ENCODE results near the gene ARHGEF10L.

Gene ARHGEF10L

GRCh38 chr1:17696417-17697301 lies 157.2 kb downstream of the ARHGEF10L start:
- H3K4me3 ChIP-seq (ENCODE audit: low read depth in 1 of 2, low read length in 2 of 2), result no peak overlapping the region
- peaks cover 16 to 40% of the 10 kb centered on the region in 2 donors for H3K36me3 ChIP-seq (ENCODE audit: control insufficient read depth in 1 of 2, insufficient read depth in 2 of 2, low read length in 2 of 2)
- H3K9me3 ChIP-seq (ENCODE audit: control insufficient read depth in 1 of 2, low read length in 2 of 2), result no peaks in the 10 kb centered on the region

DNA sequence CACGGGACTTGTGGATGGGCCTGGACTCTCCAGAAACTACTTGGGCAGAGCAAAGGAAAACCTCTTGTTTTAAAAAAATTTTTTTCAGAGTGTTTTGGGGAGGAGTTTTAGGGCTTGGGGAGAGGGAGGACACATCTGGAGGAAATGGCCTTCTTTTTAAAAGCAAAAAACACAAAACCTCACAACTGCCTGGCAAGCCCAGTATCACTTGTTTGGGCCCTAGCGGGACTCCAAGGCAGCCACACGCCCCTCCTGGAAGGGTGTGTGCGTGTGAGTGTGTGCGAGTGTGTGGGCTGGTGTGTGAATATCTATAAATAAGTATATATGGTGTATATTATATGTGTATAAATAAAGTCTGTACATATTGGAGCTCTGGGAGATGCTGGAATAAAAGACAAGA lies 158.0 kb downstream of the ARHGEF10L start:
- no peaks in the 10 kb centered on the region for H3K9me3 ChIP-seq (ENCODE audit: control insufficient read depth in 1 of 2, low read length in 2 of 2)
- no peaks in the 10 kb centered on the region for H3K27me3 ChIP-seq (ENCODE audit: low read depth, low read length)
- H3K4me1 ChIP-seq (ENCODE audit: control insufficient read depth in 1 of 2, insufficient read depth in 2 of 2, low read length in 2 of 2), result peaks cover 0 to 8% of the 10 kb centered on the region in 2 donors
- peaks cover 13 to 32% of the 10 kb centered on the region in 2 donors for H3K36me3 ChIP-seq (ENCODE audit: control insufficient read depth in 1 of 2, insufficient read depth in 2 of 2, low read length in 2 of 2)
- no peak overlapping the region for H3K4me3 ChIP-seq (ENCODE audit: low read depth in 1 of 2, low read length in 2 of 2)
- no peak overlapping the region for H3K27ac ChIP-seq (ENCODE audit: low read length)

More at GRCh38 chr1:17696417-17697301, 157.2 kb downstream of the ARHGEF10L start:
- no peak overlapping the region for H3K27ac ChIP-seq (ENCODE audit: low read length)
- peaks cover 0 to 8% of the 10 kb centered on the region in 2 donors for H3K4me1 ChIP-seq (ENCODE audit: control insufficient read depth in 1 of 2, insufficient read depth in 2 of 2, low read length in 2 of 2)
- H3K27me3 ChIP-seq (ENCODE audit: low read depth, low read length), result no peaks in the 10 kb centered on the region

GRCh38 chr1:17699581-17699980 lies 160.1 kb downstream of the ARHGEF10L start:
- Histone ChIP-seq H3K4me3 (ENCODE audit: low read depth in 1 of 2, low read length in 2 of 2) (no peak overlapping the region), H3K4me1 (ENCODE audit: control insufficient read depth in 1 of 2, insufficient read depth in 2 of 2, low read length in 2 of 2) (peaks cover 0 to 8% of the 10 kb centered on the region in 2 donors), H3K36me3 (ENCODE audit: control insufficient read depth in 1 of 2, insufficient read depth in 2 of 2, low read length in 2 of 2) (peaks cover 0 to 13% of the 10 kb centered on the region in 2 donors), H3K27me3 (ENCODE audit: low read depth, low read length) (no peaks in the 10 kb centered on the region), H3K27ac (ENCODE audit: low read length) (no peak overlapping the region), H3K9me3 (ENCODE audit: control insufficient read depth in 1 of 2, low read length in 2 of 2) (no peaks in the 10 kb centered on the region)

GRCh38 chr1:17700945-17701810 lies 161.7 kb downstream of the ARHGEF10L start:
- H3K27ac ChIP-seq (ENCODE audit: low read length), result no peak overlapping the region
- no peaks in the 10 kb centered on the region for H3K27me3 ChIP-seq (ENCODE audit: low read depth, low read length)
- peaks cover 0 to 5% of the 10 kb centered on the region in 2 donors for H3K4me1 ChIP-seq (ENCODE audit: control insufficient read depth in 1 of 2, insufficient read depth in 2 of 2, low read length in 2 of 2)
- no peaks in the 10 kb centered on the region for H3K9me3 ChIP-seq (ENCODE audit: control insufficient read depth in 1 of 2, low read length in 2 of 2)
- peaks cover 0 to 8% of the 10 kb centered on the region in 2 donors for H3K36me3 ChIP-seq (ENCODE audit: control insufficient read depth in 1 of 2, insufficient read depth in 2 of 2, low read length in 2 of 2)
- no peak overlapping the region for H3K4me3 ChIP-seq (ENCODE audit: low read depth in 1 of 2, low read length in 2 of 2)

DNA sequence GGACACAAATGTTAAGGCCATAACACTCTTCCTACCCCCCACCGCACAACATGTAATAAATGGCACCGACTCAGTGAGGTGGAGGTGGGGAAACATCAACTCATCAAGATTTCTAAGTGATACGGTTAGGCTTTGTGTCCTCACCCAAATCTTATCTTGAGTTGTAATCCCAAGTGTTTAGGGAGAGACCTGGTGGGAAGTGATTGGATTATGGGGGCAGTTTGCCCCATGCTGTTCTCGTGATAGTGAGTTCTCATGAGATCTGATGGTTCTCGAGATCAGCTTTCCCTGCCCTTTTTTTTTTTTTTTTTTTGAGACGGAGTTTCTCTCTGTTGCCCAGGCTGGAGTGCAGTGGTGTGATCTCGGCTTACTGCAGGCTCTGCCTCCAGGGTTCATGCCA lies 164.7 kb downstream of the ARHGEF10L start:
- Histone ChIP-seq H3K9me3 (ENCODE audit: control insufficient read depth in 1 of 2, low read length in 2 of 2) (no peaks in the 10 kb centered on the region), H3K4me1 (ENCODE audit: control insufficient read depth in 1 of 2, insufficient read depth in 2 of 2, low read length in 2 of 2) (no peaks in the 10 kb centered on the region), H3K4me3 (ENCODE audit: low read depth in 1 of 2, low read length in 2 of 2) (no peak overlapping the region), H3K36me3 (ENCODE audit: control insufficient read depth in 1 of 2, insufficient read depth in 2 of 2, low read length in 2 of 2) (no peaks in the 10 kb centered on the region), H3K27ac (ENCODE audit: low read length) (no peak overlapping the region), H3K27me3 (ENCODE audit: low read depth, low read length) (no peaks in the 10 kb centered on the region)

GRCh38 chr1:17706445-17706844 lies 166.9 kb downstream of the ARHGEF10L start:
- Histone ChIP-seq H3K4me3 (ENCODE audit: low read depth in 1 of 2, low read length in 2 of 2) (no peak overlapping the region), H3K27me3 (ENCODE audit: low read depth, low read length) (no peaks in the 10 kb centered on the region), H3K27ac (ENCODE audit: low read length) (no peak overlapping the region), H3K36me3 (ENCODE audit: control insufficient read depth in 1 of 2, insufficient read depth in 2 of 2, low read length in 2 of 2) (no peaks in the 10 kb centered on the region), H3K9me3 (ENCODE audit: control insufficient read depth in 1 of 2, low read length in 2 of 2) (peaks cover 0 to 12% of the 10 kb centered on the region in 2 donors), H3K4me1 (ENCODE audit: control insufficient read depth in 1 of 2, insufficient read depth in 2 of 2, low read length in 2 of 2) (no peaks in the 10 kb centered on the region)

DNA sequence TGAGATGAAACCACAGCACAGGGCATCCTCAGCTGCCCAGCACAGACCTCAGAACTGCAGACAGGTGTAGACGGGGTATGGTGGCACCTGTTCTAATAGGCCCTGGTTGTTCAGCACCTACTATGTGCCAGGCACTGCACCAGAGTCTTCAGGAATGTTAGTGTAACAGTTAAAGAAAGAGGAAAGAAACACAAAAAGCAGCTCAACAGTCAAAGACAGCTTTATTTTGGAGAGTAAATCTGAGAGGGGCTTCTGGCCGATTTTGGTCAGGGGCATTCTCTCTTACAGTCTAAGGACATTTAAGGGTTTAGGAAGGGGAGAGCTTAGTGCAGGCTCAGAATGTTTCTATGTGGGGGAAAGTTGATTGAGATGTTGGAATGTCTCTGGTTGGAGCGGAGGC lies 170.5 kb downstream of the ARHGEF10L start:
- Histone ChIP-seq H3K27ac (ENCODE audit: low read length) (no peak overlapping the region), H3K27me3 (ENCODE audit: low read depth, low read length) (no peaks in the 10 kb centered on the region), H3K4me3 (ENCODE audit: low read depth in 1 of 2, low read length in 2 of 2) (no peak overlapping the region), H3K9me3 (ENCODE audit: control insufficient read depth in 1 of 2, low read length in 2 of 2) (peaks cover 0 to 12% of the 10 kb centered on the region in 2 donors), H3K36me3 (ENCODE audit: control insufficient read depth in 1 of 2, insufficient read depth in 2 of 2, low read length in 2 of 2) (no peaks in the 10 kb centered on the region), H3K4me1 (ENCODE audit: control insufficient read depth in 1 of 2, insufficient read depth in 2 of 2, low read length in 2 of 2) (no peaks in the 10 kb centered on the region)

- Histone ChIP-seq H3K4me3 (ENCODE audit: low read depth in 1 of 2, low read length in 2 of 2) (no peak overlapping the region), H3K27ac (ENCODE audit: low read length) (no peak overlapping the region), H3K27me3 (ENCODE audit: low read depth, low read length) (no peaks in the 10 kb centered on the region), H3K4me1 (ENCODE audit: control insufficient read depth in 1 of 2, insufficient read depth in 2 of 2, low read length in 2 of 2) (no peaks in the 10 kb centered on the region), H3K9me3 (ENCODE audit: control insufficient read depth in 1 of 2, low read length in 2 of 2) (peaks cover 0 to 12% of the 10 kb centered on the region in 2 donors), H3K36me3 (ENCODE audit: control insufficient read depth in 1 of 2, insufficient read depth in 2 of 2, low read length in 2 of 2) (no peaks in the 10 kb centered on the region)
Observed at GRCh38 chr1:17710889-17711576, 171.5 kb downstream of the ARHGEF10L start.

DNA sequence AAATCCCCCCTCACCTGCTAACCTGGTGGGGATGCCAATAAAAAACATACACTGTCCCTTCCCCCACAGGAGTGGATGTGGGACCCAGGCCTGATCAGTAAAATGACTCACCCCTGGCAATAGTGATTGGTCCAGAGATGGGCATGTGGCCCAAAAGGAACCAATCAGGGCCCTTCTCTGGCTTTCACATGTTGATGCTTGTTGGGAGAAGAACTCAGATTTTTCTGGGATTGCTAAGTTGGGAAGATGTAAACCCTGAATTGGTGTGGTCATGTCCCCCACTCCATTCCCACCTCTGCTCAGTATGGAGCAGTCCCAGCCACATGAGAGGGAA lies 172.0 kb downstream of the ARHGEF10L start:
- Histone ChIP-seq H3K36me3 (ENCODE audit: control insufficient read depth in 1 of 2, insufficient read depth in 2 of 2, low read length in 2 of 2) (no peaks in the 10 kb centered on the region), H3K27me3 (ENCODE audit: low read depth, low read length) (no peaks in the 10 kb centered on the region), H3K9me3 (ENCODE audit: control insufficient read depth in 1 of 2, low read length in 2 of 2) (peaks cover 0 to 12% of the 10 kb centered on the region in 2 donors), H3K4me1 (ENCODE audit: control insufficient read depth in 1 of 2, insufficient read depth in 2 of 2, low read length in 2 of 2) (no peaks in the 10 kb centered on the region), H3K27ac (ENCODE audit: low read length) (no peak overlapping the region), H3K4me3 (ENCODE audit: low read depth in 1 of 2, low read length in 2 of 2) (no peak overlapping the region)

- H3K27ac ChIP-seq (ENCODE audit: low read length), result no peak overlapping the region
- no peaks in the 10 kb centered on the region for H3K27me3 ChIP-seq (ENCODE audit: low read depth, low read length)
- H3K36me3 ChIP-seq (ENCODE audit: control insufficient read depth in 1 of 2, insufficient read depth in 2 of 2, low read length in 2 of 2), result no peaks in the 10 kb centered on the region
- H3K4me1 ChIP-seq (ENCODE audit: control insufficient read depth in 1 of 2, insufficient read depth in 2 of 2, low read length in 2 of 2), result no peaks in the 10 kb centered on the region
- peaks cover 0 to 12% of the 10 kb centered on the region in 2 donors for H3K9me3 ChIP-seq (ENCODE audit: control insufficient read depth in 1 of 2, low read length in 2 of 2)
- H3K4me3 ChIP-seq (ENCODE audit: low read depth in 1 of 2, low read length in 2 of 2), result no peak overlapping the region
Observed at GRCh38 chr1:17711941-17712340, 172.4 kb downstream of the ARHGEF10L start.

- Histone ChIP-seq H3K27ac (ENCODE audit: low read length) (no peak overlapping the region), H3K27me3 (ENCODE audit: low read depth, low read length) (no peaks in the 10 kb centered on the region), H3K9me3 (ENCODE audit: control insufficient read depth in 1 of 2, low read length in 2 of 2) (peaks cover 0 to 12% of the 10 kb centered on the region in 2 donors), H3K36me3 (ENCODE audit: control insufficient read depth in 1 of 2, insufficient read depth in 2 of 2, low read length in 2 of 2) (no peaks in the 10 kb centered on the region), H3K4me1 (ENCODE audit: control insufficient read depth in 1 of 2, insufficient read depth in 2 of 2, low read length in 2 of 2) (no peaks in the 10 kb centered on the region), H3K4me3 (ENCODE audit: low read depth in 1 of 2, low read length in 2 of 2) (no peak overlapping the region)
Observed at GRCh38 chr1:17713993-17714392, 174.5 kb downstream of the ARHGEF10L start.

Measured in muscle layer of duodenum (tissue), 2 donors.